Measurements from ENCODE around the gene MSL3B.

The MSL3B gene

DNA sequence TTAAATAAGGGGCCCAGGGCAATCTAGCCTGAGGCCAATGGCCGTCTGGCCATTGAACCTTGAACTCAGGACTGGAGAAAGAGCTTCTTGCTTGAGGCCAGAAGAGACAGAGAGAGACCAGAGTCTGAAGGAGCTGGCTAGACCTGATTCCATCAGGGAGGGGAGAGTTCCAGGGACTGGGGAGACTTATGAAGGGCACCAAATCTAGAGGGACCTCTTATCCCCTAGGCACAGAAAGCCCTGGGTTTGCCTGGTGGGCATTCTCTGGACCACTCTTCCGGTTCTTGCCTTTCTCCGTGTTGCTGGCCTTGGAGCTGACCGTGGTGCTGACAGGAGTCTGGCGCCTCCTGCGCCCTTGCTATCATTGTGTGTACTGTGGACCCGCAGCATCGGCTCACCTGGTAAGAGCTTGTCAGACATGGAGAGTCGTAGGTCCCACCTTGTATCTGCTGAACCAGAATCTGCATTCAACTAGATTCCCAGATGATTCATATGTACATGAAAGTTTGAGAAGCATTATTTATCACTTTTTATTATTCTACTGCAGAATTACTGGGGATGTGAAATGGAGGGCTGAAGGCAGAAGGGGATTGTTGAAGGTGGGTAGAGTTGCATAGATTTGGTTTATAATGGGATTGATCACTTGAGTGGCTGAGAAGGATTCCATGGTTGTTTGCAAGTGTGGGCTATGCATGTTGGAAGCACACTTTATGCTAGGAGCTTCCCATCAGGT lies 44.7 kb upstream of the MSL3B start:
- Histone ChIP-seq H3K4me3 (no peak overlapping the region), H3K4me1 (ENCODE audit: control insufficient read depth in 5 of 5, insufficient read depth in 5 of 5, low read length in 5 of 5) (no peaks in the 10 kb centered on the region), H3K9ac (ENCODE audit: insufficient read depth in 1 of 2, low read length in 2 of 2) (no peak overlapping the region), H3K9me3 (ENCODE audit: control insufficient read depth in 4 of 4, insufficient read depth in 3 of 4, low read length in 3 of 4) (no peaks in the 10 kb centered on the region), H3K27ac (ENCODE audit: low read depth in 1 of 2, low read length in 1 of 2) (no peak overlapping the region), H3K27me3 (ENCODE audit: control insufficient read depth in 3 of 3, insufficient read depth in 3 of 3, low read length in 2 of 3) (no peaks in the 10 kb centered on the region), H3K36me3 (ENCODE audit: control insufficient read depth in 4 of 4, insufficient read depth in 4 of 4, low read length in 4 of 4) (no peaks in the 10 kb centered on the region)
- ATAC-seq (ENCODE audit: insufficient read depth, low FRiP score) (no peak), DNase-seq (peak; percentile 37 to 68 (median 54))
- 18 to 20% methylated on average over 9 of the region's 9 CpGs for whole genome bisulfite sequencing, 2 donors
- TF ChIP-seq, protein P1, sequence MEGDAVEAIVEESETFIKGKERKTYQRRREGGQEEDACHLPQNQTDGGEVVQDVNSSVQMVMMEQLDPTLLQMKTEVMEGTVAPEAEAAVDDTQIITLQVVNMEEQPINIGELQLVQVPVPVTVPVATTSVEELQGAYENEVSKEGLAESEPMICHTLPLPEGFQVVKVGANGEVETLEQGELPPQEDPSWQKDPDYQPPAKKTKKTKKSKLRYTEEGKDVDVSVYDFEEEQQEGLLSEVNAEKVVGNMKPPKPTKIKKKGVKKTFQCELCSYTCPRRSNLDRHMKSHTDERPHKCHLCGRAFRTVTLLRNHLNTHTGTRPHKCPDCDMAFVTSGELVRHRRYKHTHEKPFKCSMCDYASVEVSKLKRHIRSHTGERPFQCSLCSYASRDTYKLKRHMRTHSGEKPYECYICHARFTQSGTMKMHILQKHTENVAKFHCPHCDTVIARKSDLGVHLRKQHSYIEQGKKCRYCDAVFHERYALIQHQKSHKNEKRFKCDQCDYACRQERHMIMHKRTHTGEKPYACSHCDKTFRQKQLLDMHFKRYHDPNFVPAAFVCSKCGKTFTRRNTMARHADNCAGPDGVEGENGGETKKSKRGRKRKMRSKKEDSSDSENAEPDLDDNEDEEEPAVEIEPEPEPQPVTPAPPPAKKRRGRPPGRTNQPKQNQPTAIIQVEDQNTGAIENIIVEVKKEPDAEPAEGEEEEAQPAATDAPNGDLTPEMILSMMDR (IDR thresholded peaks at IDR 0.05; ENCODE audit: control extremely low read depth, extremely low read depth) = no peak

DNA sequence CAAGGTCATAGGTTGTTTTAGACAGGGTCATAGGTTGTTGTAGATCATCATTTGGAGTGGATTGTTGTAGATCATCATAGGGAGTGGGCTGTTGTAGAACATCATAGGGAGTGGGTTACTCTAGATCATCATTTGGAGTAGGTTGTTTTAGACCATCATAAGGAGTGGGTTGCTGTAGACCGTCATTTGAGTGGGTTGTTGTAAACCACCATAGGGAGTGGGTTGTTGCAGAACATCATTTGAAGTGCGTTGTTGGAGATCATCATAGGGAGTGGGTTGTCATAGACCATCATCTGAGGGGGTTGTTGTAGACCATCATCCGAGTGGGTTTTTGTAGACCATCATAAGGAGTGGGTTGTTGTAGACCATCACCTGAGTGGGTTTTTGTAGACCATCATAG lies 39.4 kb upstream of the MSL3B start:
- DNase-seq = no peak
- H3K36me3 ChIP-seq (ENCODE audit: control insufficient read depth in 4 of 4, insufficient read depth in 4 of 4, low read length in 4 of 4) = no peaks in the 10 kb centered on the region
- no peak overlapping the region for H3K4me3 ChIP-seq
- H3K9me3 ChIP-seq (ENCODE audit: control insufficient read depth in 4 of 4, insufficient read depth in 3 of 4, low read length in 3 of 4) = peaks cover 0 to 4% (median 0%) of the 10 kb centered on the region in 4 donors
- ATAC-seq (ENCODE audit: insufficient read depth, low FRiP score) = no peak
- H3K27ac ChIP-seq (ENCODE audit: low read depth in 1 of 2, low read length in 1 of 2) = no peak overlapping the region
- H3K27me3 ChIP-seq (ENCODE audit: control insufficient read depth in 3 of 3, insufficient read depth in 3 of 3, low read length in 2 of 3) = no peaks in the 10 kb centered on the region
- WGBS, 2 donors = 84 to 88% methylated on average over 3 of the region's 3 CpGs
- H3K4me1 ChIP-seq (ENCODE audit: control insufficient read depth in 5 of 5, insufficient read depth in 5 of 5, low read length in 5 of 5) = no peaks in the 10 kb centered on the region
- no peak overlapping the region for H3K9ac ChIP-seq (ENCODE audit: insufficient read depth in 1 of 2, low read length in 2 of 2)
- TF ChIP-seq, protein P1 (IDR thresholded peaks at IDR 0.05; ENCODE audit: control extremely low read depth, extremely low read depth) = no peak

DNA sequence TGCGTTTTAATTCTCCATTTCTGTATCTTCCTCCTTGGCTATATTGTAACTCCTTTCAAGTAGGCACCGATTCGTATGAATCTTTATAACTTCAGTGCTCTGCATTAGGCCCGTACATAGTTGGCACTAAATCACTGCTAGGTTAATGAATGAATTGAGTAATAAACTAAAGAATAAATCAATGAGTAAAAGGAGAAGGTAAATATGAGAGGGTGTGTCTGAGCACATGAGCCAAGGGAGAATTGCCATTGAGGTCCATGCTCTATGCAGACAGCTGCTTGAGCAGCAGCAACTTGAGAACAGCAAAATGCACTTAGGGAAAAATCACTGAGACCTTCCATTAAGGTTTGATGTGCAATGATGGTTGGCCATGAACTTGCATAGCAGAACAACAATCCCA lies 37.8 kb upstream of the MSL3B start:
- H3K27ac ChIP-seq (ENCODE audit: low read depth in 1 of 2, low read length in 1 of 2) = no peak overlapping the region
- H3K9ac ChIP-seq (ENCODE audit: insufficient read depth in 1 of 2, low read length in 2 of 2) = no peak overlapping the region
- H3K36me3 ChIP-seq (ENCODE audit: control insufficient read depth in 4 of 4, insufficient read depth in 4 of 4, low read length in 4 of 4) = no peaks in the 10 kb centered on the region
- no peak overlapping the region for H3K4me3 ChIP-seq
- WGBS, 2 donors = 91 to 97% methylated on average over 4 of the region's 4 CpGs
- H3K27me3 ChIP-seq (ENCODE audit: control insufficient read depth in 3 of 3, insufficient read depth in 3 of 3, low read length in 2 of 3) = no peaks in the 10 kb centered on the region
- peaks cover 0 to 4% (median 0%) of the 10 kb centered on the region in 4 donors for H3K9me3 ChIP-seq (ENCODE audit: control insufficient read depth in 4 of 4, insufficient read depth in 3 of 4, low read length in 3 of 4)
- no peaks in the 10 kb centered on the region for H3K4me1 ChIP-seq (ENCODE audit: control insufficient read depth in 5 of 5, insufficient read depth in 5 of 5, low read length in 5 of 5)
- TF ChIP-seq, protein P1 (IDR thresholded peaks at IDR 0.05; ENCODE audit: control extremely low read depth, extremely low read depth) = no peak
- no peak for DNase-seq
- no peak for ATAC-seq (ENCODE audit: insufficient read depth, low FRiP score)

DNA sequence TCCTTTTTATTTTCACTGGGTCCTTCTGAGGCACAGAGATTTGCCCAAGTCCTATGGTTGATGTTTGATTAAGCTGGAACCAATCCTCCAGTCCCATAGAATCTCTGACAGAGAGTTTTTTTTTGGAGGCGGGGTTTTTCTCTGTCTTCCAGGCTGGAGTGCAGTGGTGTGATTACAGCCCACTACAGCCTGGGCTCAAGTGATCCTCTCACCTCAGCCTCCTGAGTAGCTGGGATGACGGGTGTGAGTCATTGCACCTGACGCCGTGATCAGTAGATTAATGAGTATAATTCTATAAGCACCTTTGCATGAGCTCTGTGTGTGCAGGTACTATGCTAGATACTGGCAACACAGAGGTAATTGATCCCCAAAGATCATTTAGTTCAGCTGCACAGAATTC lies 33.7 kb upstream of the MSL3B start:
- H3K9ac ChIP-seq (ENCODE audit: insufficient read depth in 1 of 2, low read length in 2 of 2) = no peak overlapping the region
- no peak overlapping the region for H3K4me3 ChIP-seq
- H3K27ac ChIP-seq (ENCODE audit: low read depth in 1 of 2, low read length in 1 of 2) = no peak overlapping the region
- no peaks in the 10 kb centered on the region for H3K36me3 ChIP-seq (ENCODE audit: control insufficient read depth in 4 of 4, insufficient read depth in 4 of 4, low read length in 4 of 4)
- DNase-seq = no peak
- H3K27me3 ChIP-seq (ENCODE audit: control insufficient read depth in 3 of 3, insufficient read depth in 3 of 3, low read length in 2 of 3) = no peaks in the 10 kb centered on the region
- no peaks in the 10 kb centered on the region for H3K4me1 ChIP-seq (ENCODE audit: control insufficient read depth in 5 of 5, insufficient read depth in 5 of 5, low read length in 5 of 5)
- TF ChIP-seq, protein P1 (IDR thresholded peaks at IDR 0.05; ENCODE audit: control extremely low read depth, extremely low read depth) = no peak
- H3K9me3 ChIP-seq (ENCODE audit: control insufficient read depth in 4 of 4, insufficient read depth in 3 of 4, low read length in 3 of 4) = peaks cover 0 to 4% (median 0%) of the 10 kb centered on the region in 4 donors
- ATAC-seq (ENCODE audit: insufficient read depth, low FRiP score) = no peak
- WGBS, 2 donors = 60 to 89% methylated on average over 4 of the region's 4 CpGs
